ENCODE results near the gene PHRF1. TPM values are rescaled to one million over a fixed set of nuclear protein-coding genes. Genes with fewer than 3 reads are reported as not detected.

Gene PHRF1
- total and polyA plus RNA-seq, 9 of the 15 experiments (the other 6 are each of a cell fraction or from before 2014, with no cell fraction given), result 0.07 to 37.2 (median 7.7) TPM

- TF ChIP-seq ZNF274 (IDR thresholded peaks at IDR 0.05; ENCODE audit: borderline replicate concordance, low read depth, low read length) (no peak), GATAD2A (IDR thresholded peaks at IDR 0.05) (peak; percentile 47; the same call in 1 of the 2 replicates), RUNX1 (IDR thresholded peaks at IDR 0.05; ENCODE audit: low read depth) (no peak), CTCF (IDR thresholded peaks at IDR 0.05 in 2 of 3, conservative IDR thresholded peaks at IDR 0.05 in 1 of 3; ENCODE audit: insufficient read depth in 2 of 3, low read depth in 1 of 3, low read length in 3 of 3) (no peak), POLR2AphosphoS5 (IDR thresholded peaks at IDR 0.05; ENCODE audit: control insufficient read depth, insufficient read depth, low read depth, low read length) (peak; percentile 63), FIP1L1 (IDR thresholded peaks at IDR 0.05; ENCODE audit: low read depth, low read length, poor library complexity, severe bottlenecking) (peak; percentile 29), LCOR (CRISPR knock-in tag; IDR thresholded peaks at IDR 0.05) (no peak), POLR2G (IDR thresholded peaks at IDR 0.05; ENCODE audit: low read depth, low read length) (peak; percentile 93), ZNF133 (CRISPR knock-in tag; IDR thresholded peaks at IDR 0.05) (no peak), ZNF3 (CRISPR knock-in tag; IDR thresholded peaks at IDR 0.05) (no peak), NKRF (IDR thresholded peaks at IDR 0.05; ENCODE audit: borderline replicate concordance) (no peak), CBX2 (IDR thresholded peaks at IDR 0.05; ENCODE audit: insufficient read depth, low read length, poor library complexity, severe bottlenecking) (no peak), TCF15 (CRISPR knock-in tag; IDR thresholded peaks at IDR 0.05) (no peak), CHD2 (IDR thresholded peaks at IDR 0.05; ENCODE audit: low read depth, low read length) (peak; percentile 82)
- TF ChIP-seq, protein P1, sequence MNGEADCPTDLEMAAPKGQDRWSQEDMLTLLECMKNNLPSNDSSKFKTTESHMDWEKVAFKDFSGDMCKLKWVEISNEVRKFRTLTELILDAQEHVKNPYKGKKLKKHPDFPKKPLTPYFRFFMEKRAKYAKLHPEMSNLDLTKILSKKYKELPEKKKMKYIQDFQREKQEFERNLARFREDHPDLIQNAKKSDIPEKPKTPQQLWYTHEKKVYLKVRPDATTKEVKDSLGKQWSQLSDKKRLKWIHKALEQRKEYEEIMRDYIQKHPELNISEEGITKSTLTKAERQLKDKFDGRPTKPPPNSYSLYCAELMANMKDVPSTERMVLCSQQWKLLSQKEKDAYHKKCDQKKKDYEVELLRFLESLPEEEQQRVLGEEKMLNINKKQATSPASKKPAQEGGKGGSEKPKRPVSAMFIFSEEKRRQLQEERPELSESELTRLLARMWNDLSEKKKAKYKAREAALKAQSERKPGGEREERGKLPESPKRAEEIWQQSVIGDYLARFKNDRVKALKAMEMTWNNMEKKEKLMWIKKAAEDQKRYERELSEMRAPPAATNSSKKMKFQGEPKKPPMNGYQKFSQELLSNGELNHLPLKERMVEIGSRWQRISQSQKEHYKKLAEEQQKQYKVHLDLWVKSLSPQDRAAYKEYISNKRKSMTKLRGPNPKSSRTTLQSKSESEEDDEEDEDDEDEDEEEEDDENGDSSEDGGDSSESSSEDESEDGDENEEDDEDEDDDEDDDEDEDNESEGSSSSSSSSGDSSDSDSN (IDR thresholded peaks at IDR 0.05; ENCODE audit: borderline replicate concordance in 1 of 2, low read depth in 2 of 2, low read length in 2 of 2), result peak; percentile 84 to 92
- TF ChIP-seq, protein P2, sequence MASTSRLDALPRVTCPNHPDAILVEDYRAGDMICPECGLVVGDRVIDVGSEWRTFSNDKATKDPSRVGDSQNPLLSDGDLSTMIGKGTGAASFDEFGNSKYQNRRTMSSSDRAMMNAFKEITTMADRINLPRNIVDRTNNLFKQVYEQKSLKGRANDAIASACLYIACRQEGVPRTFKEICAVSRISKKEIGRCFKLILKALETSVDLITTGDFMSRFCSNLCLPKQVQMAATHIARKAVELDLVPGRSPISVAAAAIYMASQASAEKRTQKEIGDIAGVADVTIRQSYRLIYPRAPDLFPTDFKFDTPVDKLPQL (IDR thresholded peaks at IDR 0.05; ENCODE audit: extremely low read depth, insufficient read length), result no peak
- TF ChIP-seq, protein P3, sequence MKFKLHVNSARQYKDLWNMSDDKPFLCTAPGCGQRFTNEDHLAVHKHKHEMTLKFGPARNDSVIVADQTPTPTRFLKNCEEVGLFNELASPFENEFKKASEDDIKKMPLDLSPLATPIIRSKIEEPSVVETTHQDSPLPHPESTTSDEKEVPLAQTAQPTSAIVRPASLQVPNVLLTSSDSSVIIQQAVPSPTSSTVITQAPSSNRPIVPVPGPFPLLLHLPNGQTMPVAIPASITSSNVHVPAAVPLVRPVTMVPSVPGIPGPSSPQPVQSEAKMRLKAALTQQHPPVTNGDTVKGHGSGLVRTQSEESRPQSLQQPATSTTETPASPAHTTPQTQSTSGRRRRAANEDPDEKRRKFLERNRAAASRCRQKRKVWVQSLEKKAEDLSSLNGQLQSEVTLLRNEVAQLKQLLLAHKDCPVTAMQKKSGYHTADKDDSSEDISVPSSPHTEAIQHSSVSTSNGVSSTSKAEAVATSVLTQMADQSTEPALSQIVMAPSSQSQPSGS (CRISPR knock-in tag; IDR thresholded peaks at IDR 0.05), result no peak
These were observed 40.5 kb upstream of the PHRF1 start, which contains the start of gene HRAS (continued) for GRCh38 chr11:535519-536454.

Measured in K562 (cell line).